Smooth muscle cell of the brain vasculature (primary cell): ENCODE results near the gene STK40.
A peak's percentile ranks its signal among the peaks of the same experiment; 100 is the strongest.

ENCODE experiments used
- DNase-seq: peaks from one replicate; pipeline ENCODE4 v3.0.0-alpha.2; 2012; ENCODE audit warnings: low read depth, low spot score

STK40 gene, protein sequence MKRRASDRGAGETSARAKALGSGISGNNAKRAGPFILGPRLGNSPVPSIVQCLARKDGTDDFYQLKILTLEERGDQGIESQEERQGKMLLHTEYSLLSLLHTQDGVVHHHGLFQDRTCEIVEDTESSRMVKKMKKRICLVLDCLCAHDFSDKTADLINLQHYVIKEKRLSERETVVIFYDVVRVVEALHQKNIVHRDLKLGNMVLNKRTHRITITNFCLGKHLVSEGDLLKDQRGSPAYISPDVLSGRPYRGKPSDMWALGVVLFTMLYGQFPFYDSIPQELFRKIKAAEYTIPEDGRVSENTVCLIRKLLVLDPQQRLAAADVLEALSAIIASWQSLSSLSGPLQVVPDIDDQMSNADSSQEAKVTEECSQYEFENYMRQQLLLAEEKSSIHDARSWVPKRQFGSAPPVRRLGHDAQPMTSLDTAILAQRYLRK

GRCh38 chr1:36385410-36386264, at the start of gene STK40:
Gene STK40, minus strand, starts transcription at chr1:36385924. Its CDS starts 24,592 bp downstream, at chr1:36361332.
- DNase-seq, result peak; percentile 98

DNA sequence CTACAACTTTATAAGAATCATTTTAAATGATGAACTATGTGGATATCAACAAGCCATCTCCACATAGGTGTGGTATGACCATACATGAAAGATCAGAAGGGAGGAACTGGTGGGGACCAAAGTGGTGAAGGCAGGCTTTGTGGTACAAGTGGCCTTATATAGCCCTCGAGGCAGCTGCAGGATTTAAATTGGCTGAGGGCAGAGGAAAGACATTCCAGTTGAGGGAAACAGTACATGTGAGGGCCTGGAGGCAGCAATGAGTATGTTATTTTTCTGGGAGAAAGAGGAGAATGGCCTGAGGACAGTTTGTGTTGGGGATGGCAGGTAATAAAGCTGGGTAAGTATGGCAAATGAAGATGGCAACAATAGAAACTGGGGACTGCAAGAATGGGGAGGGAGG, 47.4 kb upstream of the STK40 start:
- DNase-seq, result no peak

GRCh38 chr1:36432616-36433015, 46.9 kb upstream of the STK40 start:
- DNase-seq, result no peak

DNA sequence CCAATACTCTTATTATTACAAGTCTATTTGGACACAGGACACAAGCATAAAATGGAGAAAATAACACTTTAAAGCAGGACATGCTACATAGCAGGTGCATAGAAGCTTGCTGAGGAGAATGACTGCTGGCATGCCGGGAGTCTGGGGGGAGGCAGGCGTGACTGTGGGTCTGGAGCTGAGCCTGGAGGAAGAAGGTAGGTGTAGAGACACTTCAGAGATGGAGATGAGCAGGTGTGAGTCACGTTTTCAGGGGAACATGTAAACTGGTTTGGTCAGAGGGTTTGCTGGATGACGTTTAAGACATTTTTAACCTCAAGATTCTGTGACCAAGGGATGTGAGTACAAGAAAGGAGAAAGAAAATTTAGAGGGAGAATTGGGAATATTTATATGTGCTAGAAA, 40.1 kb upstream of the STK40 start:
- DNase-seq, result no peak

- no peak for DNase-seq
These were observed 35.9 kb upstream of the STK40 start for GRCh38 chr1:36421649-36422048.

- DNase-seq, result peak; percentile 72
These were observed 35.2 kb upstream of the STK40 start for GRCh38 chr1:36420836-36421317.

DNA sequence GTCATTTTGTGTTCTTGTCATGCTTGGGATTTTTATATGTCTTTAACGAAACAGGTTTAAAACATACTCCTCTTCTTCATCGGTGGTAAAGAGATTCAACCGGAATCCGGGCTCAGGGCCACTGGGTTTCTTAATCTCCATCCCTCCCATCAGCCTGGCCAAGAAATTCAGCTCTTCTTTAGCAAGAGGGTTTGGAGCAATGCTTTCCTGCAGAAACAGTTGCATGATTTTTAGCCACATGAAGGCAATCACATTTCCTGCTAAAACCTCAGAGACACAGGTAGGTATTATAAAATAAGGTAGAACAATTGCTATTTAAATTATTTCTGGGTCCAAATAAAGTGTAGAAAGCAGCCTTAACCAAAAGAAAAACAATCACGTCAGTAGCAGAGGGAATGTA, 34.7 kb upstream of the STK40 start:
- no peak for DNase-seq

- no peak for DNase-seq
These were observed 33.8 kb upstream of the STK40 start for GRCh38 chr1:36419569-36419968.

DNA sequence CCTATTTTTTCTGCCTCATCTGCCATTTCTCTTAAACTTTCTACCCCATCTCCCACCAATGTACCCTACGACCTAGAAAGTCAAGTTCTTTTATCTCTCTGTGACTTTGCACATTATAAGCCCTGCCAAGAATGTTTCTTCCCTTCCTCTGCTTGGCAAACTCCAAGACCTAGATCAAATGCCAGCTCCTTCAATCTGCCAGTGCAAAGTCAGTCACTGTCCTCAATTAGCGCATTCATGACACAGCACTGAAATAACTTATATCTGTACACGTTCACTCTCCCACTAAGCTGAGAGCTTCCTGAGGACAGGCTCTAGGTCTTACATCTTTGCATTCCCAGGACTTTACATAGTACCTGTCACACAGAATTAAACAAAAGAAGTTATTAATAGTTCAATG, 33.4 kb upstream of the STK40 start:
- DNase-seq, result no peak

DNA sequence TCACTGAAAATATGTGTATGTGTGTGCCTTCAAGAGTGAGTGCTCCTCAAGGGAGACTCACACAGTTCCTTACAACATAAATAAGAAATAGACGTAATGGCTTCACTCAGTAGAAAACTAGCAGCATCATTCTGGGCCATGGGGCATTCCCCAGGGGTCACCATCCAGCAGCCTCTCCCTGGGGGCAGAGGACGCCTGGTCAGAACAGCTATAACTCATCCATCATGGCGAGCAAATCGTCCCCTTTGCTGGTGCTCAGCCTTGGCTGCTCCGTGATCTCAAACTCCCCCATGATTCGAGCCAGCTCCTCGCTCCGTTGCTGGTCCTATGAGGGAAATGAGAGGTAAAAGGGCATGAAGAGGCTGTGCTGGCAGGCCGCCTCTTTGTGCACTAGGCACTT, 32.2 kb upstream of the STK40 start:
- DNase-seq, result no peak

GRCh38 chr1:36415661-36416326, 30.1 kb upstream of the STK40 start:
- DNase-seq, result no peak

GRCh38 chr1:36414384-36414783, 28.7 kb upstream of the STK40 start:
- DNase-seq, result no peak

DNA sequence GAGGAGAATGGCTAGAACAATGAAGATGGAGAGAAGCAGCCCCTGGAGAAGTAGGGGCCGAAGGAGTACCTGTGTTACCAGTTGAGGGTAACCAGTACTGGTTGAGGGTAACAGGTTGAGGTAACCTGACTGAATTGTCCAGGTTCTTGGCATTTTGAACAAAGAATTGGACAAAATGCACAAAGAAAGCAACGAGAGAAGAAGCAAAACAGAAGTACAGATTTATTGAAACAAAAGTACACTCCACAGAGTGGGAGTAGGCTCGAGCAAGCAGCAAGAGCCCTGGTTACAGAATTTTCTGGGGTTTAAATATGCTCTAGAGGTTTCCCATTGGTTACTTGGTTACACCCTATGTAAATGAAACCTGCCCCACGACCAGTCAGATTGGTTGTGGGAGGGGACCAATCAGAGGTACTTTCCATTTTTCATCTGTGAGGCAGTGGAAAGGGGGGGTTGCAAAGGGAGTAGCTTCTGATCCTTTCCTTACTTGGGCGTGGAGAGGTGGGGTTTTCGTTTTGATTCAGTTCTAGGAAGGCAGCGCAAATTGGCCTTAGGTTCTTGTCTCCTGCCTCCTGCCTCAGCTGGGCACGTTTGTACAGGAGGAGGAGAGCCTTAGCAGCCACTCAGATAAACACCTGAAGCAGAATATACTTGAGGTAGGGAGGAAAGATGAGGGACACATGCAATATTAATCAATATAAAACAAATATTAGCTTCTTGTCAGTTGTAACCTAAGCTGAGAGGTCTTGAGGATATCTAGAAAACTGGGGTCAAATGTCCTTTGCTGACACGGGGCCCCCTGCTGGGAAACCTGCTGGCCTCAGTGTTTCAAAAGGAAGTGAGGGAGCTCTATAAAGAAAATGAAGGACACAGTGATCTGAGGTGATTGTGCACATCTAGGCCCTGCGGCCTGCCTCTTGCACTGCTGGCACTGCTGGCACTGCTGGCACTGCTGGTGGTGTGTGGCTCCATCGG, 26.2 kb upstream of the STK40 start:
- DNase-seq, result no peak

- no peak for DNase-seq
These were observed 22.8 kb upstream of the STK40 start for GRCh38 chr1:36408479-36408878.

DNA sequence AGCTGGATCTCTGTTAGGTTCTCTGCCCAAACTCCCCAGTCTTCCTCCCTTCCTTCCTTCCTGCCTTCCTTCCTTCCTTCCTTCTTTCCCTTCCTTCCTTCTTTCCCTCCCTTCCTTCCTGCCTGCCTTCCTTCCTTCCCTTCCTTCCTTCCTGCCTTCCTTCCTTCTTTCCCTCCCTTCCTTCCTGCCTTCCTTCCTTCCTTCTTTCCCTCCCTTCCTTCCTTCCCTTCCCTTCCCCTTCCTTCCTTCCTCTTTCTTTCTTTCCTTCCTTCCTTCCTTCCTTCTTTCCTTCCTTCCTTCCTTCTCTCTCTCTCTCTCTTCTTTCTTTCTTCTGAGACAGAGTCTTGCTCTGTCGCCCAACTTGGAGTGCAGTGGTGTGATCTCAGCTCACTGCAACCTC, 20.7 kb upstream of the STK40 start:
- no peak for DNase-seq

- DNase-seq, result no peak
These were observed 16.8 kb upstream of the STK40 start for GRCh38 chr1:36402504-36402890.

DNA sequence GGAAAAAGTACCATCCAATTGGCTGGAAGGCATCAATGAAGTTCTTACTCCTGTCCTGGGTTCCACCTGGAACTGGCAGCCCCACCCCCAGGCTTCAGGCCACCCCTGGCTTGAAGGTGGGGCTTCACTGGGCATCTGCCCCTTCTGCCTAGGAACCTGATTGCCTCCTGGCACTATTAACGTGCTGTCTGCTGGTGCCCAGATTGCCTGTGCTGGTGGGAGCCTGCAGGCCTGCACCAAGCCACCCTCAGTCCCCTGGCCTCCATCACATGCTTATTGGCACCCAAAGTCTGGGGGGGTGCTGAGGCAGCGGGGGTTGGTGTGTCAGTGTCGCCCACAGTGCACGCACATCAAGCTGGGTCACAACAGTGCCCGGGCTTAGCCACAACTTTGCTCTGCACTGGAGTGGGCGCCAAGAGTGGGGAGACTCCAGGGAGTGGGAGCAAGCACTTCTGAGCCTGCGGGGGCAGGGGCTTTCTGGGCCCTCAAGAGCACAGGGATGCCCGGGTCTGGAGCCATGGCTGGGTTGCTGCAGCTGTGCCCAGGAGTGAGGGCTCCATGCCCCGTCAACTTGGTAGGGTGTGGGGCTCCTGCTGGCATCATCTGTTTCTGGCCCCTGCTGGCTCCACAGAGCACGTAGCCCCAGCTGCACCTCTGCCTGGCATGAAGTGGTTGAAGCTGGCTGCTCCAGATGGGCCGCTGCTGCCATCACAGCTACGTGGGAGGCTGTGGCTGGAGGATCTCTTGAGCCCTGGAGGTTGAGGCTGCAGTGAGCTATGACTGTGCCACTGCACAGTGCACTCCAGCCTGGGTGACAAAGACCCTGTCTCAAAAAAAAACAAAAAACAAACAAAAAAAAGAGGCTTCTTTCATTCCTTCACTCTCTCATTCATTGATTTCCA, 16.1 kb upstream of the STK40 start:
- DNase-seq, result no peak

- no peak for DNase-seq
These were observed 15.3 kb upstream of the STK40 start for GRCh38 chr1:36400825-36401601.

GRCh38 chr1:36400514-36400824, 14.7 kb upstream of the STK40 start:
- DNase-seq, result no peak
